Measurements from ENCODE around the gene TMEM254.
"Not testable (repeated sequence)": the region's sequence is repeated elsewhere in the genome, so short reads cannot be mapped to it uniquely, and the experiment has no call there.

TMEM254 gene

DNA sequence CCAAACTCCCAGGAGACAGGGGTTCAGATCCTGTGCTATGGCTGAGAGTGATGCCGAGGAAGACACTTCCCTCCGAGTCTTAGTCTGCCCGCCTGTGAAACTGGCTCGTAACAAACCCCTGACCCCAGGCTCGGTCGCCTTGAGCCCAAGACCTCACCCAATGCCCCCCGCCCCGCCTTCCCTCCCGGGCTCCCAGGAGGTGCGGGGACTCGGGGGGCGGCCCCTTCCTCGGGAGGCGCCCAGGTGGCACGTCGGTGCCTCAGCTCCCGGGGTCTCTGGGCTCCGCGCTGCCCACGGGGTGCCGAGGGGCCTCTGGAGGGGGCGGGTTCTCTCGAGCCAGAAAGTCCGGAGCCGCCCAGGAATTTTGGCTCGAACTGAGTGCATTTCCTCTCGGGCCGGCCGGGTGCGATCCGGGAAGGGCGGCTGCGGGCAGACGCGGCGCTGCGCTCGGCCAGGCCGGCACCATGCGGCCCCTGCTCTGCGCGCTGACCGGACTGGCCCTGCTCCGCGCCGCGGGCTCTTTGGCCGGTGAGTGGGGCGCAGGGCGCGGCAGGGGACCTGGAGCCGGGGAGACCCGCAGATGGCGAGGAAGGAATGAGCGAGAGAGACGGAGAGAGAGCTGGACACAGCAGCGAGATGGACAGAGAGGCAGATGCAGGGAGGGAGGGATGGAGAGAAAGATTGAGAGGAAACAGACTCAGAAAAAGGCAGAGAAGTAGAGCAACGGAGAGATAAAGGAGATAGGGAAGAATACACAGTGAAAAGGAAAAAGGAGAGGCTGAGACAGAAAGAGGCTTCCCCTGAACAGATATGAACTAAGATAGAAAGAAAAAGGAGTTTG is 54.1 kb downstream of the TMEM254 start, which contains the start of gene PLAC9:
PLAC9 (plus strand) TSS at position 432 of the 841 bp plus-strand sequence; CDS start at position 465, 33 bp downstream.
- in situ Hi-C loops (cut with HindIII; ENCODE audit: low sequenced_read_pairs): no loop called here

DNA sequence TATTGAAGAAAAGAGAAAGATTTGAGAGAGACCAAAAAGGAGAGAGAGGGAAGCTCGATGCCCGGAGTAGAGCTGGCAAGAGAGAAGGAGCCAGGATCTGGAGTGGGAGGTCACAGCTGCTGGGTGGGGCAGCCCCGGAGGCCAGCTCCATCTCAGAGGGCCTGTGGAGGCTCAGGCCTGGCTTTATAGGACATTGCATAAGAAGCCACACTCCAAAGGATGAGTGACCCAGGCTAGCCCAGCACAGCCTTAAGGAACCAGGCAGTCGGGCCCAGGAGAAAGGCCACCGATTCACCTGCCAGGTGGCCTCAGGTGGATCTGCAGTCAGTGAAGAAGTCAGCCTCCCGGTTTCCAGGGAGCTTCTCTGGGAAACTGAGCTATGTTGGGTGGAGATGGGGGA is 54.7 kb downstream of the TMEM254 start:
- in situ Hi-C loops (cut with HindIII; ENCODE audit: low sequenced_read_pairs): no loop called here

DNA sequence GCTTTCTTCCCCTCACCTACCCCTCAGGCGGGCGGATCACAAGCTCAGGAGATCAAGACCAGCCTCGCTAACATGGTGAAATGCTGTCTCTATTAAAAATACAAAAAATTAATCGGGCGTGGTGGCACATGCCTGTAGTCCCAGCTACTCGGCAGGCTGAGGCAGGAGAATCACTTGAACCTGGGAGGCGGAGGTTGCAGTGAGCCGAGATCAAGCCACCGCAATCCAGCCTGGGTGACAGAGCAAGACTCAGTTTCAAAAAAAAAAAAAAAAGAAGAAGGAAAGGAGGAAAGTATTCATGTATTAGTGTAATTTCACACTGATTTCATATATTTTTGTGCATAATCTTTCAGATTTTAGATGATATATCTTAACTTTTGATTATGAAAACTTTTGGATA is 55.2 kb downstream of the TMEM254 start:
- in situ Hi-C loops (cut with HindIII; ENCODE audit: low sequenced_read_pairs): not testable (repeated sequence)

DNA sequence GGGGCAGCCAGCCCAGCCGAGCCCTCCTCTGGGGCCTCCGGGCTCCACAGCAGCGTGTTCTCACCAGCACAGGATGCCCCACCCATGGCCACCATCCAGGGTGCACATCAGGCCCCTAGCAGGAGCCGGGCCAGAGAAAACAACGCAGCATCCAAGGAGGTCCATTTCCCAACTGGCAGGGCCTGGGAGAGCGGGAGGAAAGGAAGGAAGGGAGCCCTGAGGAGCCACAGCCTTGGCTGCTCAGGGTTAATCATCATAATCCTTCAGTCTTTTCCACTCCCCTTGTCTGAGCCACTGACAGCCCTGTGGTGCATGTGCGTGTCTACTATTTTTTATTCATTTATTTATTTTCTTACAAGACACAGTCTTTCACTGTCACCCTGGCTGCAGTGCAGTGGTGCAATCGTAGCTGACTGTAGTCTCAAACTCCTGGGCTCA is 57.7 kb downstream of the TMEM254 start:
- in situ Hi-C loops (cut with HindIII; ENCODE audit: low sequenced_read_pairs): no loop called here

DNA sequence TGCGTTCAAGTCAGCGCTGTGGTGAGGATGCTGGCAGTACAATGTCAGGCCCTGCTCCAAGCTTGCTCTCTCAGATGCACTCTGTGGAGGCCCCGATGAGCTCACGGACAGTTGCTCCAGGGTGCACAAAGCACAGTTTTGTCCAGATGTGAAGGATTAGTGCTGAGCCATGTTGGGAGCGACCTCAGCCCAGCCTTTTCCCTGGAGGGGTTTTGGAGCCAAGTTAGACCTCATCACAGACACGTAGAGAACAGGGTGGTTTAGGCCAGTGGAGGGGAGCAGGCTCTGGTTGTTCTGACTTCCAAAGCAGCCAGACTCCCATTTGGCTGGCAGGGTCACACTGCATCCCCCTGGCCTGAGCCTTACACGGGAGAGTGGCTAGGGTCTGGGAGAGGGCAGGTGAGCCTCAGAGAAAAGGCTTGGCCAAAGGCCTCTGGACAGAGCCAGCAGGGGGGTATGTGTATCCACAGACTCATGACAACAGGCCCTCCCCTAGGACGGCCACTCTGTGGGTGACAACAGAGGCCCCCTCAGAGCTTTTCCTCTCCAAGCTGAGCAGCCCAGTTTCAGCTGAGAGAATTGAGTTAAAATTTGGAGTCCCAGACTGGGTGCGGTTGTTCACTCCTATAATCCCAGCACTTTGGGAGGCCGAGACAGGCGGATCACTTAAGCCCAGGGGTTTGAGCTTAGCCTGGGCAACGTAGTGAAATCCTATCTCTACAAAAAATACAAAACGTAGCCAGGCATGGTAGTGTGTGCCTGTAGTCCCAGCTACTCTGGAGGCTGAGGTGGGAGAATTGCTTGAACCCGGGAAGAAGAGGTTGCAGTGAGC is 58.8 kb downstream of the TMEM254 start:
- in situ Hi-C loops (cut with HindIII; ENCODE audit: low sequenced_read_pairs): no loop called here

DNA sequence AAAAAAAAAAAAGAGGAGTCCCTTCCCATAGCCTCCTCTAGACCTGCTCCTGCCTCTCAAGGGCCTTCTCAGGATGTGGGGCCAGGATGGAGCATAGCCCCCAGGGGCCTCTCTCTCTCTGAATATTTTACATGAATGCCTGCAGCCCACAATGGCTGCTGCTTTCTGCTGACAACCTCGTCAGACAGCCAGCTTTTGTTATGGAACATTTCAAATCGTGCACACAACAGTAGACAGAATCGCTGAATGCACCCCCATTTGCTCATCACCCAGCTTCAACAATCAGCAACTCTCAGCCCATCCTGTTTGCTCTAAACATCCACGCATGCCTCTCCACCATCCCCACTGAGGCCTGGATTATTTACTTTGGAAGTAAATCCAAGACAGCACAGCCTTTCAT is 59.5 kb downstream of the TMEM254 start:
- in situ Hi-C loops (cut with HindIII; ENCODE audit: low sequenced_read_pairs): no loop called here

DNA sequence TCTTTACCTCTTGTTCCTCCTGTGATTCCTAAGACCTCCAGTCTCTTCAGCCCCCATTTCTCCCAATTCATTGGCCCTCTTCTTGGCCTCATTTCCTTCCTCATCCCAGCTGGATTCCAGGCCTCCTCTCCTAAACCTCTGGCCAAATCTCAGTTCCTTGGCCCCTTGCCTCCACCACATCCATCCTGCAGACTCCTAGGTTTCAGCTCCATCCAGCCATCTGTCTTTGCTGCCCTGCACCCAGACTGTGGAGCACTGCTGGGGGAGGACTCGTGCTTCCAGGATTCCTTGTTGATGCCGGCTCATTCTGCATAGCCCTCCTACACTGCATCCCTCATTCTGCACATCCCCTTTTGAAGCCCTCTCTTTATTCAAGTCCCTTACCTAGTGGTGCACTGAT is 60.8 kb downstream of the TMEM254 start:
- in situ Hi-C loops (cut with HindIII; ENCODE audit: low sequenced_read_pairs): no loop called here

DNA sequence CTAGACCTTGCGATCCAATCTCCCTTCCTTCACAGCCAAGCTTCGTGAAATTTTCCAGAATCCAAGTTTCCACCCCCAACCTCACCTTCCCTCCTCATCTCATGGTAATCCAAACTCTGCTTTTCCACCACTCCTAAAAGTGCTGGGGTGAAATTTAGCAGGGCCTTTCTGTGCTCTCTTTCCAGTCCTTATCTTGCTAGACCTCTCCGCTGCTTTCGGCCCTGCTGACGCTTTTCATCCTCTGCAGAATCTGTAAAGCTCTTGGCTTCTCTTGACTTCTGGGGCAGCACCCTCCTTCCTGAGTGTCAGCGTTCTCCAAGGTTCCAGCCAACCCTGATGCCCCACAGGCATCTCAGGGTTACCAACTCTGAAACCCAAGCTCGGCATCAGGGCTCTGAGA is 61.8 kb downstream of the TMEM254 start:
- in situ Hi-C loops (cut with HindIII; ENCODE audit: low sequenced_read_pairs): no loop called here

DNA sequence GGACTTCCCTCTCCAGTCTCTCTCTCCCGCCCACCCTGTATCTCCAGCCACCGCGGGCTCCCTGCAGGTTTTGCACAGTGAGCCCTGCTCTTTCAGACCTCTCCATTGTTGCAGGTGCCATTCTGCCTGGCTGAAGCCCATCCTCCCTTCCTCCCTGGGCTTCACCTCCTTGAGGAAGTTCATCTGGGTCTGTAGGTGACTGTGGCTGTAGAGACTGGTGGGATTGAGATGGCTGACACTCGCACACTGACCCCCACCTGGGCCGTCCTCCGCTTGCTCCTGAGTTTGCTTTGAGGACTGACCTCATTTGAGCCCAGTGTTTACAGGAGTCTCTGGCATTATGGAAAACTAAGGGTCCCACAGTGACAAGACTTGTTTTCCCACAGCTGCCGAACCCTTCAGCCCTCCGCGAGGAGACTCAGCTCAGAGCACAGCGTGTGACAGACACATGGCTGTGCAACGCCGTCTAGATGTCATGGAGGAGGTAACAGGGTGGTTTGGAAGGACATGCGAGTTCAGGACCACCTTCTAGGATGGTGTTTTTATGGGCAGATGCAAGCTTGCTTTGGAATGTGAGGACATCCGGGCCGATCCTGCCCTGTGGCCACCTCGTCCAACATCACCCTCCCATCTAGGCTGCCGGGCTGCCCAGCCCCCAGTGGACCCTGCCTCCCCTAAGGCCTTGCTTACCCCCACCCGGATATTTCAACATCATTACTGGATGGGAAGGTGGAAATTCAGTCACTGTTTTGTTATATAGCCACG is 63.4 kb downstream of the TMEM254 start:
- in situ Hi-C loops (cut with HindIII; ENCODE audit: low sequenced_read_pairs): no loop called here

All from endothelial cell of hepatic sinusoid (primary cell).